IMR-90 (cell line): Measurements from ENCODE around the gene LRTM1. TPM values are rescaled to one million over a fixed set of nuclear protein-coding genes. Genes with fewer than 3 reads are reported as not detected.
A peak's percentile ranks its signal among the peaks of the same experiment; 100 is the strongest.

Experiments used
- ATAC-seq: fragments of 200-7000 bp; cut with Tn5 transposase; 2 replicates; pipeline ENCODE4 v1.9.1; 2020; ENCODE audit warnings: low read depth, mild to moderate bottlenecking, moderate library complexity
- BruUV-seq: library from RNA; stranded (reverse); fragments of 400-500 nt; replicated peaks from 2 replicates; lab custom pipeline; 2021; lab: Mats Ljungman, UMichigan
- CTCF ChIA-PET: fragments of 300-600 bp; formaldehyde crosslinking; extraction: SDS; loops from one replicate; lab custom pipeline; 2021; ENCODE audit warnings: antibody characterized with exemption; lab: Yijun Ruan, JAX
- POLR2A ChIA-PET: fragments of 300-600 bp; sonication (Branson Sonifier 250); formaldehyde crosslinking; loops from one replicate; lab custom pipeline; 2022; ENCODE audit warnings: antibody characterized with exemption; ENCODE audit not compliant: unreplicated experiment; lab: Charles Lee
- DNase-seq: peaks from one replicate; pipeline ENCODE4 v3.0.0; 2013
- H2AFZ ChIP-seq: replicated peaks from 2 replicates; pipeline ENCODE3; 2013; ENCODE audit warnings: low read length, mild to moderate bottlenecking; ENCODE audit not compliant: poor library complexity
- H2AK5ac ChIP-seq: 2 replicates; pipeline ENCODE4 v1.6.1; 2013; ENCODE audit warnings: low read depth, low read length, inconsistent platforms
- H2AK9ac ChIP-seq: replicated peaks from 2 replicates; pipeline ENCODE3; 2013; ENCODE audit warnings: mild to moderate bottlenecking, low read depth, low read length, moderate library complexity; ENCODE audit not compliant: poor library complexity
- H2BK120ac ChIP-seq: 2 replicates; pipeline ENCODE4 v1.6.1; 2013; ENCODE audit warnings: low read depth, low read length, inconsistent platforms
- H2BK15ac ChIP-seq: 3 replicates; pipeline ENCODE4 v1.6.1; 2013; ENCODE audit warnings: low read depth, low read length, inconsistent platforms
- H2BK20ac ChIP-seq: 2 replicates; pipeline ENCODE4 v1.6.1; 2013; ENCODE audit warnings: low read depth, mild to moderate bottlenecking, inconsistent platforms, low read length, moderate library complexity
- H2BK5ac ChIP-seq: 2 replicates; pipeline ENCODE4 v1.6.1; 2013; ENCODE audit warnings: mild to moderate bottlenecking, low read depth, low read length, inconsistent platforms; ENCODE audit not compliant: poor library complexity, severe bottlenecking
- H3K14ac ChIP-seq: replicated peaks from 2 replicates; pipeline ENCODE4 v1.6.1; 2013; ENCODE audit warnings: low read depth, low read length, inconsistent platforms
- H3K18ac ChIP-seq: 2 replicates; pipeline ENCODE4 v1.6.1; 2013; ENCODE audit warnings: low read depth, low read length, control low read depth
- H3K23ac ChIP-seq: 2 replicates; pipeline ENCODE4 v1.6.1; 2013; ENCODE audit warnings: low read depth, low read length, inconsistent platforms
- H3K27ac ChIP-seq: 2 replicates; pipeline ENCODE4 v1.5.1; 2013; ENCODE audit warnings: mild to moderate bottlenecking, control low read depth, low read length; ENCODE audit not compliant: insufficient read depth
- H3K27me3 ChIP-seq: 2 replicates; pipeline ENCODE4 v1.6.1; 2013; ENCODE audit warnings: low read length; ENCODE audit not compliant: control insufficient read depth, insufficient read depth
- H3K36me3 ChIP-seq: 2 replicates; pipeline ENCODE4 v1.6.1; 2013; ENCODE audit warnings: low read length, mixed read lengths; ENCODE audit not compliant: control insufficient read depth, insufficient read depth
- H3K4ac ChIP-seq: 2 replicates; pipeline ENCODE4 v1.6.1; 2013; ENCODE audit warnings: low read depth, low read length, inconsistent platforms
- H3K4me1 ChIP-seq: 2 replicates; pipeline ENCODE4 v1.6.1; 2013; ENCODE audit warnings: low read length, mixed read lengths; ENCODE audit not compliant: control insufficient read depth, insufficient read depth
- H3K4me2 ChIP-seq: 2 replicates; pipeline ENCODE4 v1.6.1; 2013; ENCODE audit warnings: low read depth, mild to moderate bottlenecking, control low read depth, low read length, moderate library complexity
- H3K4me3 ChIP-seq: 2 replicates; pipeline ENCODE4 v1.5.1; 2013; ENCODE audit warnings: low read depth, mild to moderate bottlenecking, control low read depth, low read length, moderate library complexity; ENCODE audit not compliant: insufficient read depth
- H3K56ac ChIP-seq: 2 replicates; pipeline ENCODE4 v1.6.1; 2013; ENCODE audit warnings: low read length, inconsistent platforms; ENCODE audit not compliant: insufficient read depth; ENCODE audit errors: extremely low read depth
- H3K79me1 ChIP-seq, 2 experiments: 2 replicates each; pipeline ENCODE4 v1.6.1; 2013; ENCODE audit warnings: low read length in 2 of 2, inconsistent platforms in 1 of 2, low read depth in 1 of 2
- H3K9ac ChIP-seq: 2 replicates; pipeline ENCODE4 v1.6.1; 2013; ENCODE audit warnings: low read depth, low read length, control low read depth
- H3K9me1 ChIP-seq: 2 replicates; pipeline ENCODE4 v1.6.1; 2013; ENCODE audit warnings: low read length, inconsistent platforms; ENCODE audit not compliant: insufficient read depth
- H3K9me3 ChIP-seq: 2 replicates; pipeline ENCODE4 v1.6.1; 2013; ENCODE audit warnings: low read length; ENCODE audit not compliant: control insufficient read depth, insufficient read depth
- H4K20me1 ChIP-seq: 2 replicates; pipeline ENCODE4 v1.6.1; 2013; ENCODE audit warnings: low read length, inconsistent platforms; ENCODE audit not compliant: insufficient read depth
- H4K5ac ChIP-seq: 2 replicates; pipeline ENCODE4 v1.6.1; 2013; ENCODE audit warnings: mild to moderate bottlenecking, low read depth, low read length, control low read depth
- H4K8ac ChIP-seq, 2 experiments: 2 replicates each; pipeline ENCODE4 v1.6.1; 2013; ENCODE audit warnings: low read depth in 2 of 2, low read length in 2 of 2, control low read depth in 1 of 2, inconsistent platforms in 1 of 2
- H4K91ac ChIP-seq: 2 replicates; pipeline ENCODE4 v1.6.1; 2013; ENCODE audit warnings: low read depth, low read length, inconsistent platforms; ENCODE audit not compliant: insufficient read depth
- CEBPB ChIP-seq: IDR thresholded peaks from 2 replicates; pipeline ENCODE4 v1.6.1; 2012; ENCODE audit warnings: low read depth, low read length, improper control_type of control experiment
- FOS ChIP-seq: fragments of 150-350 bp; IDR thresholded peaks from 2 replicates; pipeline ENCODE4 v1.6.1; 2016; ENCODE audit warnings: low read depth, low read length
- MAFK ChIP-seq: IDR thresholded peaks from 2 replicates; pipeline ENCODE4 v1.6.1; 2012; ENCODE audit warnings: low read depth, low read length, improper control_type of control experiment
- SMC3 ChIP-seq: fragments of 150-350 bp; IDR thresholded peaks from 2 replicates; pipeline ENCODE4 v1.6.1; 2016; ENCODE audit warnings: low read depth, mild to moderate bottlenecking, antibody characterized with exemption, low read length, moderate library complexity
- WGBS, 2 experiments: methylation state at CpG; one replicate each; pipeline versions ENCODE4 v1.1.5 to v1.1.7; 2013; ENCODE audit warnings: missing lambda C conversion rate in 2 of 2; ENCODE audit not compliant: insufficient read length in 1 of 2; ENCODE audit errors: extremely low coverage in 2 of 2; 5-methylcytosine and 5-hydroxymethylcytosine counted together
- dilution Hi-C: fragments of 300-500 bp; cut with HindIII; formaldehyde crosslinking; loops from one replicate; pipeline ENCODE4 v1.14.3; 2018; ENCODE audit warnings: low sequenced_read_pairs; ENCODE audit not compliant: unreplicated experiment
- in situ Hi-C: fragments of 300-500 bp; cut with MboI; formaldehyde crosslinking; loops from 3 replicates; pipeline ENCODE4 v1.14.3; 2019; ENCODE audit warnings: low sequenced_read_pairs, inconsistent platforms, mixed read lengths
- intact Hi-C: fragments of 100-400 bp; cut with micrococcal nuclease; formaldehyde crosslinking; loops from 2 replicates; pipeline ENCODE4 v1.10.0; 2022
- polyA plus RNA-seq, 3 experiments: library from polyadenylated mRNA; depleted of rRNA; stranded (reverse); fragments of >200 nt; gene quantifications; 2 replicates each; pipeline ENCODE4 v1.2.3, GENCODE V29; 2012; ENCODE audit warnings: low replicate concordance in 1 of 3
- total RNA-seq: library from RNA; depleted of rRNA; stranded (reverse); fragments of >200 nt; gene quantifications from 2 replicates; pipeline ENCODE4 v1.2.3, GENCODE V29; 2012

LRTM1 gene
- total and polyA plus RNA-seq, 2 of the 4 experiments (the other 2 are of a cell fraction): not detected

GRCh38 chr3:54906763-54907162 is 21.1 kb downstream of the LRTM1 start:
- in situ Hi-C loops: no loop called here
- CTCF ChIA-PET: interaction anchor here (1.4 kb wide), 1 partner anchor 9 kb away, joined by 3 read pairs; no protein-coding TSS in a partner anchor

More at GRCh38 chr3:54906763-54907162, 21.1 kb downstream of the LRTM1 start:
- no peaks in the 10 kb centered on the region for H3K79me1 ChIP-seq
- peaks cover 12% of the 10 kb centered on the region for H3K9me1 ChIP-seq
- H3K9ac ChIP-seq: peak overlapping the region; percentile 30; the same call in 1 of the 2 replicates
- H3K4ac ChIP-seq: peak overlapping the region; percentile 44; the same call in 1 of the 2 replicates
- H3K27ac ChIP-seq: no peak overlapping the region
- dilution Hi-C loops: no loop called here
- peak overlapping the region; percentile 82; the same call in 2 of the 3 replicates for H2BK15ac ChIP-seq
- peak overlapping the region; percentile 38 for H4K5ac ChIP-seq
- no peak for DNase-seq
- H3K9me3 ChIP-seq: peaks cover under 1% of the 10 kb centered on the region
- H2AK5ac ChIP-seq: peak overlapping the region; percentile 60; the same call in 1 of the 2 replicates
- peak overlapping the region; percentile 47 for H2BK5ac ChIP-seq
- no TSS peak for BruUV-seq
- no peak overlapping the region for H3K23ac ChIP-seq
- H4K8ac ChIP-seq: peak overlapping the region; percentile 57 to 59; a peak in 2 of 4 replicates
- H3K18ac ChIP-seq: peak overlapping the region; percentile 74; the same call in 1 of the 2 replicates
- intact Hi-C loops: no loop called here
- POLR2A ChIA-PET: no interaction called here
- H3K4me1 ChIP-seq: peaks cover 18% of the 10 kb centered on the region
- ATAC-seq: peak; percentile 21; the same call in 1 of the 2 replicates
- no peaks in the 10 kb centered on the region for H3K27me3 ChIP-seq
- H2BK120ac ChIP-seq: peak overlapping the region; percentile 62
- H2BK20ac ChIP-seq: peak overlapping the region; percentile 75; the same call in 1 of the 2 replicates
- no peak overlapping the region for H3K56ac ChIP-seq
- H4K20me1 ChIP-seq: no peaks in the 10 kb centered on the region
- H2AFZ ChIP-seq: no peak overlapping the region
- H3K4me2 ChIP-seq: no peak overlapping the region
- no CpG with 5 or more reads among the region's 2 CpGs for WGBS, 2 experiments
- peak overlapping the region; percentile 5; the same call in 1 of the 2 replicates for H3K14ac ChIP-seq
- H2AK9ac ChIP-seq: no peak overlapping the region
- no peak overlapping the region for H3K4me3 ChIP-seq
- H3K36me3 ChIP-seq: no peaks in the 10 kb centered on the region
- H4K91ac ChIP-seq: peak overlapping the region; percentile 40; the same call in 1 of the 2 replicates
- no peak for TF ChIP-seq MAFK
- TF ChIP-seq CEBPB: no peak
- no peak for TF ChIP-seq SMC3
- no peak for TF ChIP-seq FOS
